ENCODE data around the gene COL16A1. TPM values are rescaled to one million over a fixed set of nuclear protein-coding genes. Genes with fewer than 3 reads are reported as not detected.
A peak's percentile ranks its signal among the peaks of the same experiment; 100 is the strongest.

Gene COL16A1
- total RNA-seq, 6 donors from 2014 or later = 15.2 to 103 (median 40.7) TPM

DNA sequence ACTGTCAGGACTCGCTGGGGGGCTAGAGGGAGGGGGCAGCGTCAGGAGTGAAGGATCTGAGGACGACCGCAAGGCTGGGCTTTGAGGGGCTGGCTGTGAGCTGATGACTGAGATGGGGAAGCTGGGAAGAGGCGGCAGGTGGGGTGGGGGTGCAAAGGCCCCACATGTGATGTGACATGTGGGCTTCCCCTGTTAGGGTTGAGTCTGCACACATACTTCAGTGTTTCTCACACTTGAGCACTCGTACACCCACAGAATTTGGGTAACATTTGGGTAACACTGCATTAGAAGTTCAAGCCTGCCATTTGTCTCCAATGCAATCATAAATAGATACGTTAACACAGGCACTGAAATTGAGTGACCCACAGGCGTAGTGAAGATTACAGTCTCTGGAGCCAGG is 16.2 kb downstream of the COL16A1 start:
- TF ChIP-seq EP300 (IDR thresholded peaks at IDR 0.05) = no peak
- no peak for TF ChIP-seq CTCF (IDR thresholded peaks at IDR 0.05)
- no peak for TF ChIP-seq POLR2A (IDR thresholded peaks at IDR 0.05)
- TF ChIP-seq POLR2AphosphoS5 (IDR thresholded peaks at IDR 0.05) = no peak
- H3K36me3 ChIP-seq = no peaks in the 10 kb centered on the region
- H3K27me3 ChIP-seq = no peaks in the 10 kb centered on the region
- H3K4me3 ChIP-seq = no peak overlapping the region
- no peak overlapping the region for H3K27ac ChIP-seq
- H3K9me3 ChIP-seq = no peaks in the 10 kb centered on the region
- DNase-seq = no peak
- WGBS, 2 donors = 65 to 78% methylated on average over 7 to 8 of the region's 8 CpGs
- H3K4me1 ChIP-seq = no peaks in the 10 kb centered on the region
- ATAC-seq (ENCODE audit: low FRiP score in 2 of 2) = no peak

DNA sequence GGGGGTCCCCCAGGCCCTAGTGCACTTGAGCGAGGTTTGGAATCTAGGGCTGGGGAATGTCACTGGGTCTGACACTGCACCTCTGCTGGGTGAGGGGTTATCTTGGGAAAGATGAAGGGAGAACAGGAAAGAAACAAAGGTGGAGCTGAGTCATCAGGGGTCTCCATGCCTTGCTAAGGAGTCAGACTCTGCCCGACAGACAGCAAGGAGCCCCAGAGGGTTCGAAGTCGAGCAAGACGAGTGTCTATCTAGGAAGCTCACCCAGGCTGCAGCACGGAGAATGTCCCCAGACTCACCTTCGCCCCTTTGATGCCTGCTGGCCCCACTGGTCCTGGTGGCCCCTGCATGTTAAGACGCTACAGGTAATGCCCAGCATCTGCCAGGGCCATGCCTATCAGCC is 18.0 kb downstream of the COL16A1 start:
- 78 to 79% methylated on average over 7 to 8 of the region's 8 CpGs for WGBS, 2 donors
- no peak overlapping the region for H3K4me3 ChIP-seq
- H3K9me3 ChIP-seq = no peaks in the 10 kb centered on the region
- no peak for DNase-seq
- H3K27ac ChIP-seq = no peak overlapping the region
- no peaks in the 10 kb centered on the region for H3K36me3 ChIP-seq
- no peaks in the 10 kb centered on the region for H3K27me3 ChIP-seq
- no peak for ATAC-seq (ENCODE audit: low FRiP score in 2 of 2)
- TF ChIP-seq CTCF (IDR thresholded peaks at IDR 0.05) = no peak
- H3K4me1 ChIP-seq = no peaks in the 10 kb centered on the region

- Histone ChIP-seq H3K27ac (no peak overlapping the region), H3K27me3 (no peaks in the 10 kb centered on the region), H3K36me3 (peaks cover 0 to 7% (median 0%) of the 10 kb centered on the region in 4 donors), H3K4me1 (no peaks in the 10 kb centered on the region), H3K9me3 (no peaks in the 10 kb centered on the region), H3K4me3 (no peak overlapping the region)
- 40 to 81% methylated on average over 2 to 7 of the region's 11 CpGs for WGBS, 2 donors
- peak; percentile 29 to 72 for DNase-seq
- ATAC-seq (ENCODE audit: low FRiP score in 2 of 2) = peak; percentile 12 to 62
- no peak for TF ChIP-seq POLR2A (IDR thresholded peaks at IDR 0.05)
- no peak for TF ChIP-seq EP300 (IDR thresholded peaks at IDR 0.05)
- peak; percentile 21 to 69 (median 36) for TF ChIP-seq CTCF (IDR thresholded peaks at IDR 0.05)
Measured at GRCh38 chr1:31683997-31684396, 19.8 kb downstream of the COL16A1 start.

GRCh38 chr1:31681415-31681814 is 22.4 kb downstream of the COL16A1 start:
- peaks cover 0 to 7% (median 0%) of the 10 kb centered on the region in 4 donors for H3K36me3 ChIP-seq
- no peak overlapping the region for H3K27ac ChIP-seq
- H3K4me1 ChIP-seq = no peaks in the 10 kb centered on the region
- no peak for DNase-seq
- 64 to 73% methylated on average over 9 of the region's 9 CpGs for WGBS, 2 donors
- H3K27me3 ChIP-seq = no peaks in the 10 kb centered on the region
- no peak overlapping the region for H3K4me3 ChIP-seq
- TF ChIP-seq POLR2A (IDR thresholded peaks at IDR 0.05) (no peak), EP300 (IDR thresholded peaks at IDR 0.05) (no peak), POLR2AphosphoS5 (IDR thresholded peaks at IDR 0.05) (no peak), CTCF (IDR thresholded peaks at IDR 0.05) (no peak)
- no peak for ATAC-seq (ENCODE audit: low FRiP score in 2 of 2)
- no peaks in the 10 kb centered on the region for H3K9me3 ChIP-seq

DNA sequence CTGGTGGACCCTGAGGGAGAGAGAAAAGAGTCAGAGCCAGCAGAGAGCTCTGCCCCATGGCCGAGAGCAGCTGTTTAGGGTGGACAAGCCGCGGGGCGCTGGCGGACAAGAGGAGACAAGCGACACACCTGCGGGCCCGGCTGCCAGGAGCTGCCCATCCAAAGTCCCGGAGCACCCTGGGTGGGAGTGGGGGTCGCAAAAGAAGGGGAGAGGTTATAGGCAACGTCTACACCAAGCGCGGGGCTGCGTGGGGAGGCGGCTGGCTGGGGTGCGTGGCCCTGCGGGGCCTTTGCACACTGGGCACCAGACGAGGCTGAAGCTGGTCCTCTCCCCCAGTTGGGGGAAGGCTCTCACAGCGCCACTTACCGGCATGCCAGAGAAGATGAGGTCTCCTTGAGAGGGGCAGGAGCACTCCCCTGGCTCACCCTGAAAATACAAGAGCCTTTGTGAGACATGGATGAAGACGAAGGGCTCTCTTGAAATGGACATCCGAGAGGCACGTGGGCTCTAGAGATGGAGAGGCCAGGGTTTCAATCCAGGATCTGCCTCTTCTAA is 24.1 kb downstream of the COL16A1 start:
- Histone ChIP-seq H3K27ac (no peak overlapping the region), H3K27me3 (no peaks in the 10 kb centered on the region), H3K9me3 (no peaks in the 10 kb centered on the region), H3K4me1 (no peaks in the 10 kb centered on the region), H3K36me3 (peaks cover 0 to 7% (median 0%) of the 10 kb centered on the region in 4 donors), H3K4me3 (no peak overlapping the region)
- DNase-seq = peak in 1 of 2 donors; percentile 76
- 72 to 81% methylated on average over 14 to 18 of the region's 23 CpGs for WGBS, 2 donors
- no peak for ATAC-seq (ENCODE audit: low FRiP score in 2 of 2)
- no peak for TF ChIP-seq POLR2A (IDR thresholded peaks at IDR 0.05)
- TF ChIP-seq CTCF (IDR thresholded peaks at IDR 0.05) = no peak
- no peak for TF ChIP-seq POLR2AphosphoS5 (IDR thresholded peaks at IDR 0.05)
- no peak for TF ChIP-seq EP300 (IDR thresholded peaks at IDR 0.05)
